SKM-1 (cell line): ENCODE results near the gene SNUPN.

Source experiments
- DNase-seq: peaks from one replicate; lab custom pipeline; 2025; ENCODE audit not compliant: unreplicated experiment; lab: John Stamatoyannopoulos, UW

Gene SNUPN

GRCh38 chr15:75654201-75654907, 28.8 kb upstream of the SNUPN start:
- DNase-seq, result no peak

- DNase-seq, result no peak
Observed at GRCh38 chr15:75653347-75653913, 27.9 kb upstream of the SNUPN start.

- no peak for DNase-seq
Observed at GRCh38 chr15:75651810-75652543, 26.5 kb upstream of the SNUPN start.

- no peak for DNase-seq
Observed at GRCh38 chr15:75650908-75651809, 25.6 kb upstream of the SNUPN start.

- DNase-seq, result no peak
Observed at GRCh38 chr15:75649848-75650247, 24.3 kb upstream of the SNUPN start.

- DNase-seq, result no peak
Observed at GRCh38 chr15:75649045-75649761, 23.7 kb upstream of the SNUPN start.

- DNase-seq, result no peak
Observed at GRCh38 chr15:75648156-75649000, 22.9 kb upstream of the SNUPN start.

- peak; percentile 62 for DNase-seq
Observed at GRCh38 chr15:75647370-75648155, 22.0 kb upstream of the SNUPN start, which contains the start of gene SNX33. Gene SNX33, plus strand, starts transcription at chr15:75647912. Its CDS starts 1,191 bp downstream, at chr15:75649103.

GRCh38 chr15:75646944-75647364, 21.4 kb upstream of the SNUPN start:
- DNase-seq, result no peak

- DNase-seq, result no peak
Observed at GRCh38 chr15:75646112-75646943, 20.8 kb upstream of the SNUPN start.

GRCh38 chr15:75644376-75644775, 18.9 kb upstream of the SNUPN start:
- no peak for DNase-seq

- DNase-seq, result no peak
Observed at GRCh38 chr15:75641603-75642002, 16.1 kb upstream of the SNUPN start.

GRCh38 chr15:75641179-75641503, 15.6 kb upstream of the SNUPN start:
- DNase-seq, result no peak

- peak; percentile 82 for DNase-seq
Observed at GRCh38 chr15:75640483-75641178, 15.1 kb upstream of the SNUPN start.

GRCh38 chr15:75639709-75640482, 14.4 kb upstream of the SNUPN start, which contains the start of gene IMP3:
Gene IMP3, minus strand, starts transcription at chr15:75640224. Its CDS starts 56 bp downstream, at chr15:75640168.
- peak; percentile 96 for DNase-seq

GRCh38 chr15:75639191-75639708, 13.7 kb upstream of the SNUPN start:
- no peak for DNase-seq
